SIG-M5 treated with dmso at 0.1 percent for 504 hours (cell line): ENCODE measurements around the gene NT5DC4.
A peak's percentile ranks its signal among the peaks of the same experiment; 100 is the strongest.
"Not testable (repeated sequence)": the region's sequence is repeated elsewhere in the genome, so short reads cannot be mapped to it uniquely, and the experiment has no call there.

ENCODE experiments used
- DNase-seq: peaks from one replicate; lab custom pipeline; 2025; ENCODE audit not compliant: unreplicated experiment; lab: John Stamatoyannopoulos, UW

The NT5DC4 gene

DNA sequence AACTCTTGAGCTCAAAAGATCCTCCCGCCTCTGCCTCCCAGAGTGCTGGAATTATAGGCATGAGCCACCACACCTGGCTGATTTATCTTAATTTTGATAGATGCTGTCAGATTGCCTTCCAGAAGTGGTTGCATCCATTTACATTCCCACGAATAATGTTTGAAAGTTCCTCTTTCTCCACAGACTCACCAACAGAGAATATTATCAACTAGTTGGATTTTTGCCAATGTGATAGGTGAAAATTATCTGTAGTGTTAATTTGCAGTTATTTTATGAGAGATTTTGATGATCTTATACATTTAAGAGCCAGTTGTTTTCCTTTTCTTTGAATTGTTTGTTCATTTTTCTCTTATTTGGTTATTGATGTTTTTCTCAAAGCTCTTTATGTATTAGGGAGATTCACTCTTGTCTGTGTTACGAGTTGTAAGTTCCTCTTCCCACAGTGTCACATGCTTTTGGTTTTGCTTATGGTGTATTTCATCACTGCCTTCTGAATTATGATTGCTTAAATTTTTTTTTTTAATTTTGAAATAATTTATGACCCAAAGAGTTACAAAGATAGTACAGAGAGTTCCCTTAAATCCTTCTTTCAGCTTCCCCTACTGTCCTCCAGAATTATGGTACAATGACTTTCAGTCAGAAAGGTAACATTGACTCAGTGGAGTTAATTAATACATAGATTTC is 20.7 kb upstream of the NT5DC4 start:
- DNase-seq = peak; percentile 90

DNA sequence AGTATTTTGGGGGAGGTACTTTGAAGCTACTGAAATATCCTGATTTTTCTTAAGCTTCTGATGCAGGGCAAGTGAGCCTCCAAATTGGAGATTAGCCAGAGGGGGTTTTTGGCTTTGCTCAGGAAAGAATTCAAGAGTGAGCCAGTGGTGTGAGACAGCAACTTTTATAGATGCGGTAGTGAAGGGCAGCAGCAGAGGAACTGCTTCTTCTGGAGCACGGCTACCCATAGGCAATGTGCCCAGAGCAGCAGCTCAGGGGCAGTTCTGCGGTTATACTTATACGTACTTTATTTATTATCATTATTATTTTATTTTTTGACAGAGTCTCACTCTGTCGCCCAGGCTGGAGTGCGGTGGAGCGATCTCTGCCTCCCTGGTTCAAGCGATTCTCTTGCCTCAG is 19.8 kb upstream of the NT5DC4 start:
- DNase-seq = peak; percentile 35

DNA sequence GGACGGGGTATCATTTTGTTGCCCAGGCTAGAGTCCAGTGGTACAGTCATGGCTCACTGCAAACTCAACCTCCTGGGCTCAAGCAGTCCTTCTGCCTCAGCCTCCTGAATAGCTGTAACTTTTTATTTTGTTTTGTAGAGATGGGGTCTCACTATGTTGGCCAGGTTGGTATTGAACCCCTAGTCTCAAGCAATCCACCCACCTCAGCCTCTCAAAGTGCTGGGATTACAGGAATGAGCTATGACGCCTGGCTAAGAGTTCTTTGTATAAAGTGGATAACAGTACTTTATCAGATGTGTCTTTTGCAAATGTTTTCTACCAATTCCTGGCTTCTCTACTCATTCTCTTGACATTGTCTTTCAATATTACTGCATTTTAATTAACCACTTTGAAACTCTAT is 17.1 kb upstream of the NT5DC4 start:
- no peak for DNase-seq

DNA sequence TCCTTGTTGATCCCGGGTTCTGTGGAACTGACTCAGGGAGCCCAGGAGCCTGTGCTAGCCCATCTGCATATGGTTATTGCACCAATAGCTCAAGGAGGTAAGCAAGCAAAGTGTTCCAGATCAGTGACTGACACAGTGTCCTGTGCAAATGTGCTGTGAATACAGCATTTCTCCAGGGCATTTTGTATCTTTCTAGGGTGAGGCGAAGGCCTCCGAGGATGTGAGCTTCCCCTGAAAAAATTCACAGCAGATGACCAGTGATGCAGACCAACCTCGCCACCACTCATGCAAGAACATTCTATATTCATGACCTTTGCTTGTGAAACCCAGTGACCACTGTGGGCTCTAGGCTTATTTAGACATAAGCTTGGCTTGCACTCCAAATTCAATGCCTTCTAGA is 15.2 kb upstream of the NT5DC4 start:
- DNase-seq = no peak

DNA sequence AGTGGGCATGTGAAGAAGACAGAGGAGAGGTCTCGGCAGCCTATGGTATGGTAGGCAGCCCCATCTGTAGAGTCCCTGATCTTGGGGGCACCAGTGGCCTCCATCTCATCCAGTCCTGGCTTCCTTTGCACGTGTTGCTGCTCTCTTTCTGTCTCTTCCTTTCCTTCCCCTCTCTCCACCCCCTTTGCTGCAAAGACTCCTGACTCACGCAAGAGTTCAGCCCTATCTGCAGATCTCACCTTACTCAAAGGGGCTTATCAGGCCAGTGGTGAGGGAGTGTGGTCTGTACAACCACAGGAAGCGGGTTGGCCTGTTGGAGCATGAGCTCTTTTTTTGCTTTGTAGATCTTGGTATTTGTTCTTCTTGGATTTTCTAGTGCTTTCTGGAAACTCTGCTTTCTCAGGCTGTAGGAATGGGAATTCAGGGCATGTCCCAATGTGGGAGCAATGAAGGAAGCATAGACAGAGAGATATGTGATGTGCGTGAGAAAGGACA is 14.6 kb upstream of the NT5DC4 start:
- peak; percentile 86 for DNase-seq

DNA sequence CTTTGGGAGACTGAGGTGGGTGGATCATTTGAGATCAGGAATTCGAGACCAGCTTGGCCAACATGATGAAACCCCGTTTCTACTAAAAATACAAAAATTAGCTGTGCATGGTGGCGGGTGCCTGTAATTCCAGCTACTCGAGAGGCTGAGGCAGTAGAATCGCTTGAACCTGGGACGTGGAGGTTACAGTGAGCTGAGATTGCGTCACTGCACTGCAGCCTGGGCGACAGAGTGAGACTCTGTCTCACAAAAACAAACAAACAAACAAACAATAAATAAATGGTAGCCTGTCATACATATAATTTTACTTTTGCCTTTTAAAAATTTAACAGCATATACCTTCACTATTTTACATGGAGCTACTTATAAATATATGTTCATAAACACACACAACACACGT is 13.9 kb upstream of the NT5DC4 start:
- not testable (repeated sequence) for DNase-seq

DNA sequence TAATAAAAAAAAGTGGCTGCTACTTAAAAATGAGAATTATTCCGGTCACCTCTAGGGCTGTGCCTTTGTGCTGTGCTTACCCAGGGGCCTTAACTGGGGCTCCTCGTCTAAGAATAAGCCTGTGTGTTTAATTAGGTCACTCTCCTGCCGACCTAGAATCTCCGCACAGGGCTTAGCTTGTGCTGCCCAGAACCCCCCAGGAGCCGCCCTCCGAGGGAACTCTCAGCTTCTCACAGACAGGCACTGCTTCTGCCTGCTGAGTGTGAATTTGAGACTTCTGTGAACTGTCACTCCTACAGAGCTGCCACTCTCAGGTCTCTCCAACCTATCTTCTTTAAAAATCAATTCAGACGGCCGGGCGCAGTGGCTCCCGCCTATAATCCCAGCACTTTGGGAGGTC is 11.9 kb upstream of the NT5DC4 start:
- DNase-seq = no peak

DNA sequence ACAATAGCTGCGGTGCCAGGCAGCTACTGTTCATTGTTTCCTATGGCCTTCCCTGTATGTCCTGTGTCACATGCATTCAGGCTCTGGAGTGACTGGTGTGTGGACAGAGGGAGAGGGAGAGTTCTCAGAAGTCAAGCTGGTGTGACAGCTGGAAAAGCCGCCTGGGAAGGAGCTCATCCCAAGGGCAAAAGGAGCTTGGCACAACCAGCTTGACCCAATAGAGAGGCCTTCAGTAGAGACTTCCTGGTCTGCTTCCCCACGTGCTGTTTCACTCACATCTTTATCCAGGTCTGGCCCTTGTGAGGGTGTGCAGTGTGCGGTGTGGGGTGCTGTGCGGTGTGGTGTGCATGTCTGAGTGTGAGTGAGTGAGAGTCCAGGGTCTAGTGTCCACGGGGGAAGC is 11.1 kb upstream of the NT5DC4 start:
- no peak for DNase-seq

DNA sequence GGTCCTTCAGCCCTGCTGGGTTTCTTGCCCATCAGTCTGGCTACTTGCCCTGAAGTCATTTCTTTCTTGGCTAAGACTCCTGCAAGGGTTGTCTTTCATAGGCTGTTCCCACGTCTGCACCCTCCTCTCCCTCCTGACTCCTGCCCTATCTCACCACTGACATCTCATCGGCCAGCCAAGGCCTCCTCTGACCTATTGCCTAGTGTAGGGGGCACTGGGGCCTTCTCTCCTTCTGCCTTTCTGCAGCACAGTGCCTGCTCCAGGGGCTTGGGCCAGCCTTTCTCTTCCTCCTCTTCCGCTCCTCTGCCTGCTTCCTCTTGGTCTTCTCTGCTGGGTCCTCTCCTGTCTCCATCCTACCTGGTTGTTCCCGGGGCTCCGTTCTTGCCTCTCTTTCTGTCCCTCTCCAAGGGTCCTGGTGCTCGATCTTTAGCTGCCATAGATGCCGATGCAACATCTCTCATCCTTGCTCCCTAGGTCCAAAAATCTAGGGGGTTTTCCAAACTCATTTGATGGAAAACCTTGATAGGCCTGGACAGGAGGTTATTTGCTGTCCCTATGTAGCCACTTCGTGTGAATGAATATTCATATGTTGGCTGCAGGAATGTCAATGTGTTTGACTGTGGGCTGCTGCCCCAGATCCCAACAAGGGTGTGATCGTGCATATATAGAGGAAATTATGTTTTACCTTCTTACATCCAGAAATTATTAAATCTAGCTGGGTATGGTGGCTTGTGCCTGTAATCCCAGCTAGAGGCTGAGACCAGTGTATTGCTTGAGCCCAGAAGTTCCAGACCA is 9.7 kb upstream of the NT5DC4 start:
- no peak for DNase-seq

DNA sequence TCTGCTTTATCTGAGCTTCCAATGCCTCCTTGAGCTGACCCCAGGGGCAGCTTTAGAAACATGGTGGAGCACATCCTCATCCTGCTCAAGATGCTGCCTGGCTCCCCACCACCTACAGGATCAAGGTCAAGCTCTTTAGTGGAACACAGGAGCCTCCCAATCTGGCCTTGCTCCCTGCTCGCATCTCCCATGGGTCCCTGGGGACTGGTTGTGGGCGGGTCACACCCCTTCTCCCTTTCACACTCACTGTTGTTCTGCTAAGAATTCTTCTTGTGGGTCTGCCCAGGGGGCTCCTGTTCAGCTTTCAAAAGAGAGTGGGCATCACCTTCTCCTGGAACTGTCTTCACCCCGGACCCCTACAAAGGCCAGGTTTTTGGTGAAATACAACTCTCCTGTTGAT is 8.4 kb upstream of the NT5DC4 start:
- no peak for DNase-seq

DNA sequence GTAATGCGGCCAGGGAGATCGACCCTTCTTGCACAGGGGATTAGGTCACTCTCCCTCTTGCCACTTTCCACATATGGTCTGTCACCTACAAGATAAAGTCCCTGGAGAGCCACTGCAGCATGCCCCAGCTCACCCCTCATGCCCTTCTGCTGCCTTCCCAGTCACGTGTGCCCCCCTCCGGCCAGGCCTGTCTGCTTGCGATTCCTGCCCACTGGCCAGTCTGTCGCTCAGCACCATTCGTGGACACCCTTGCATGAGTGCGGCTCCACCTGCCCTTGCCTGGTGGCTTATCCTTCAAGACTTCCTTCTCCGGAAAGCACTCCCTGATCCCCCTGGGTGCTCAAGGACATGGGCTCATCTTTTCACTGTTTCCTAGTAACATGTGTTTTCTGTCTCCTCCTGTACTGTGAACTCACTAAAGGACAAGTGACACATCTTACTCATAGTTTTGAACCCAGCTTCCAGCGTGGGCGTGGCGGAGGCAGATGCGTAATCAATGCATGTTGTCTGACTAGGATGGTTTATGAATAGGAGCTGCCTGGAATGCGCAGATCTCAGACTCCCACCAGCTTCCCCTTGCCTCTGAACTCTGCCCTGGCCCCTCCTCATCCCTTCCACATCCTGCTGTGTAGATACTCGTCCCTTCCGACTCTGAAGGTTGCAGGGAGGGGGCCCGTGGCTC is 7.8 kb upstream of the NT5DC4 start:
- DNase-seq = no peak

DNA sequence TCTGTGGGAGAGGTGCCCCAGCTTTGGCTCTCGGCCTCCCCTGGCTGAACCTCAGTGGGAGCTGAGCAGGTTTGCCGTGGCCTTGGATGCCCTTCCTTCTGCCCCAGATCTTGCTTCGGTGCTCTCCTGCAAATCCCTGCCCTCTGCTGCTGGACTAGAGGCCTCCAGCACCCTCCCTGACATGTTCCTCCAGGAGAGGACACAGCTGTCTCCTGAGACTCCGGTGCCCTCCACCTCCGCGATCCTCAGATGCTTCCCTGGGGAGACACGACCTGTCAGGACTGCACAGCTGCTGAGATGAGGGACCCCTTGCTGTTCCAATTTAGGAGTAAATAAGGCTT is 7.3 kb upstream of the NT5DC4 start:
- no peak for DNase-seq

DNA sequence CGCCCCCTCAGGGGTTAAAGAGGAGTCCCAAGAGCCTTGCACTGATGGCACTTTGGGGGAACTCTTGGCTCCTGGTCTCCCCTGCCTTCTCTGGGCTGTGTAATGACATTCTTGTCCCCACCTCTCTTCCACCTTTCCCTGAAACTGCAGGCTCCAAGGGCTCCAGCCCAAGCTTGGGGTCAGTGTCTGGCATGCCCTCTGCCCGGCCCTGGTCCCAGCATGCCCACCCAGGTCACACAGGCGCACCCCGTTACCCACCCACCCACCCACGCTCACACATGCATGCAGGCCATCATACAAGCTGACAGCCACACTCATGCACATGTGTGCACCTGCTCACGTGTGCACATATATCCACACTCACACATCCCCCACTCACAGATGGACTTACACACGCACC is 6.9 kb upstream of the NT5DC4 start:
- no peak for DNase-seq

DNA sequence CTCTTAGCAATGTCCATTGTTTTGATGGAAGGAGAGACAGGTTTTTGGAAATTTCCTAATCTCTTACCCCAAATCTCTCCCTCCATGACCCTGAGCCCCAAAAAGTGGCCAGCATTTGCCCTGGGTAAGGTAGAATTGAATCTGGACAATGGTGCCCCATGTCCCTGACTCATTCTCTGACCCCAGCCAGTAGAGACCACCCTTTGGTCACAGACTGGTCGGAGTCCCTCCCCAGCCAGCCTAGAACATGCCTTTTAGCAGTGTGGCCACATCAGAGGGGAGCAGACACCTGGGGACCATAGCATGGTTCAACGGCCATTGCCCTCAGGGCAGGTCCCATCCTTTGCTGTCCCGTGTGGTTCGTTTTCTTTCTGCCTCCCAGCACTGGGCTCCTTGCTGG is 6.5 kb upstream of the NT5DC4 start:
- DNase-seq = no peak

DNA sequence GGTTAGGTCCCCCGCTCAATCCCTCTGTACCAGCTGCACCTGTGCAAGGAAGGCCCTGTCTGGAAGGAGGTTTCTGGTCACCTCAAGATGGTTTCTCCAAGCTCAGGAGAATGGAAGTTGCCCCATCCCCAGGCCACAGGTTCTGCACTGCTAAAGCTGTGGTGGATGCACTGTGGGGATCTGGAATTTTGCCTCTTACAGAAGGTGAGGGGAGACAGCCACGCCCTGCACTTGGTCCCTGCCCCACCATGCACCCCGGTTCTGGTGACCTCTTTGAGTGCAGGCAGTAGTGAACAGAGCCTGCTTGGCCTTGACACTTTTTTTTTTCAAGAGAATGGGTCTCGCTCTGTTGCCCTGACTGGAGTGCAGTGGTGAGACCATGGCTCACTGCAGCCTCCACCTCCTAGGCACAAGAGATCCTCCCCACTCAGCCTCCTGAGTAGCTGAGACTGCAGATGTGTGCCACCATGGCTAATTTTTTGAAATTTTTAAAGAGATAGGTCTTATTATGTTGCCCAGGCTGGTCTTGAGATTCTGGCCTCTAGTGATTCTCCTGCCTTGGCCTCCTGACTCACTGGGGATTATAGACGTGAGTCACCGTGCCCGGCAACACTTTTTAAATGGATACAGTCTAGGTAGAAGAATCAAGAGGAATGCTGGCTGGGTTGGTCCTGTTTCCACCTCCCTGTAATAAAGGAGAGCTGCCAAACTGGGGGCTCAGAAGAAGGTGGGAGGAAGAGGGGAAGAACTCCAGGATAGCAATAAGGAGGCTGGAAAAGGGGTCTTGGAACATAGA is 5.8 kb upstream of the NT5DC4 start:
- no peak for DNase-seq

DNA sequence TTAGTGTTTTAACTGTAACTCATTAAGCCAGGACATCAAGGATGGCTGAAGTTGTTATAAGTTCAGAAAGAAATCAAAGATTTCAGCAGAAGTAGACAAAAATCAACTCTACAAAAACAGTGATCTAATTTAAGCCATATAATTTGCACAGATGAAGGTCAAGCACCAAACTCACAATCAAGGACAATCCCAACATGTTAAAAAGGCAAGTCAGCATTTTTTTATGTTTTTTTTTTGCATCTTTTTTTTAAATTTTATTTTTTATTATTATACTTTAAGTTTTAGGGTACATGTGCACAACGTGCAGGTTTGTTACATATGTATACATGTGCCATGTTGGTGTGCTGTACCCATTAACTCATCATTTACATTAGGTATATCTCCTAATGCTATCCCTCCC is 4.7 kb upstream of the NT5DC4 start:
- DNase-seq = not testable (repeated sequence)

DNA sequence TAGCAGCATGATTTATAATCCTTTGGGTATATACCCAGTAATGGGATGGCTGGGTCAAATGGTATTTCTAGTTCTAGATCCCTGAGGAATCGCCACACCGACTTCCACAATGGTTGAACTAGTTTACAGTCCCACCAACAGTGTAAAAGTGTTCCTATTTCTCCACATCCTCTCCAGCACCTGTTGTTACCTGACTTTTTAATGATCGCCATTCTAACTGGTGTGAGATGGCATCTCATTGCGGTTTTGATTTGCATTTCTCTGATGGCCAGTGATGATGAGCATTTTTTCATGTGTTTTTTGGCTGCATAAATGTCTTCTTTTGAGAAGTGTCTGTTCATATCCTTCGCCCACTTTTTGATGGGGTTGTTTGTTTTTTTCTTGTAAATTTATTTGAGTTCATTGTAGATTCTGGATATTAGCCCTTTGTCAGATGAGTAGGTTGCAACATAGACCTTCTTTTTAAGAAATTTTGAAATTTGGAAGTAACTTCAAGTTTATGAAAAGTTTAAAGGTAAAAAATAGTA is 3.9 kb upstream of the NT5DC4 start:
- not testable (repeated sequence) for DNase-seq

DNA sequence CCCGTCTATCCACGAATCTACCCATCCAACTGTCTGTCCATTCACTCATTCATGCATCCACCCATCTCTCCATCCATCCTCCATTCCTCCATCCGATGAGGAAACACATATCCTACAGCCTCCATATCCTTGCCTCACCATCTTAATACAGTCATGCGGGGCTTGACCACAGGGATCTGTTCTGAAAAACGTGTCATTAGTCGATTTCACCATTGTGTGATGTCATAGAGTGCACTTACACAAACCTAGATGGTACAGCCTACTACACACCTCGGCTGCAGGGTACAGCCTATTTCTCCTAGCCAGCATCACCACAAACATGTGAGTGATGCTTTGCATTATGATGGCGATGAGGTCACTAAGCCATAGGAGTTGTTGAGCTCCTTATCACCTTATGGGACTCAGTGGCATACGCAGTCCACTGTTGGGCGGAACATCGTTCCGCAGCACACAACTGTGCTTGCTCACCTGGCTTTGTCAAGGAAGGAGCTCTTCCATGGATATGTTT is 1.9 kb upstream of the NT5DC4 start:
- no peak for DNase-seq

DNA sequence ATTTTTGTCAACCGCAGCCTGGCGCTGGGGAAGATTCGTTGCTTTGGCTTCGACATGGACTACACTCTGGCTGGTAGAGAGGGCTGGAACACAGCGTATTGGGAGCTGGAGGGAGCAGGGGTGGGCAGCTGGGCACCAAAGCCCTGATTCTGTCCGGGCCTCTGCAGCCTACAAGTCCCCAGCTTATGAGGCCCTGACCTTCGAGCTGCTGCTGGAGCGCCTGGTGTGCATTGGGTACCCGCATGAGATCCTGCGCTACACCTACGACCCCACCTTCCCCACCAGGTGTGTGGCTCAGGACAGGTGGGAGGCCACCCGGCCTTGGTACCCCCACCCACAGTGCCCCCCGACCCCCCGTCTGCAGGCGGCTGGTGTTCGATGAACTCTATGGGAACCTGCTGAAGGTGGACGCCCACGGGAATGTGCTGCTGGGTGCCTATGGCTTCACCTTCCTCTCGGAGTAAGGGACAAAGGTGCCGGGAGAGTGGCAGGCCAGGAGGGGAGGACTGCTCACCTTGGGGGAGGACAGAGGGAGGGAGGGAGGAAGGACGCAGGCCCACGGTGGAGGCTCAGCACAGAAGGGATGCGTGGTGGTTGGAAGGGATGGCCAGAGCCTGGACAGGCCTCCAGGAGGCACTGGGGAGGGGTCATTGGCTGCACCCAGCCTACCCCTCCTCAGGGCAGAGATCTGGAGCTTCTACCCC is 1.2 kb downstream of the NT5DC4 start:
- no peak for DNase-seq

DNA sequence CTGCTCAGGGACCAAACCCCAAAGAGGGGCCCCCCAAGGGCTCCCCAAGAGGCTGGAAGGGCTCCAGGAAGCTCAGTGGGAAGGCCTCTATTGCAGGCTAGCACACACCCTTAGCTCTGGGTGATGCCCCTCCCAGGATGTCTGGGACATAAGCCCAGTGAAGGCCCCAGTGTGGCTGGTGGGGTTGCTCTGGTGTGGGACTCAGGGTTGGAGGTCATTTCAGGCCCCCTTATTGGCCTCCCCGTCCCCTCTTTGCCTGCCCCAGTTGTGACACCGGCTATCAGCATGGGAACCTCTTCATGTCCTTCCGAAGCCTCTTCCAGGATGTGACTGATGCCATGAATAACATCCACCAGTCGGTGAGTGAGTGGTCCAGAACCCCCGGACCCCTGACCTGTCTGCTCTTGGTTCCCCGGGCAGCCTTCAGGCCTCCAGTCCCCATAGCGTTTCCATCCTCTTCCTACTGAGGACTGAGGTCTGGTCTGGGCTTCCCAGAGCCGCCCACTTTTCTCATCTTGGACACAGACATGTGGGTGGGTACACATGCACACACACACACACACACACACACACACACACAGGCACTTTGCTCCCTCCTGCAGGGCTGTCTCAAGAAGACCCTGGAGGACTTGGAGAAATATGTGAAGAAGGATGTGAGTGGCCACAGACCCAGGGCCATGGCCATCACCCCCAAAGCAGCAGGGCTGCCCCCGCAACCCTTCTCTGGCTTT is 2.2 kb downstream of the NT5DC4 start:
- no peak for DNase-seq
